ENCODE results near the gene ATP2B2.

Gene ATP2B2

DNA sequence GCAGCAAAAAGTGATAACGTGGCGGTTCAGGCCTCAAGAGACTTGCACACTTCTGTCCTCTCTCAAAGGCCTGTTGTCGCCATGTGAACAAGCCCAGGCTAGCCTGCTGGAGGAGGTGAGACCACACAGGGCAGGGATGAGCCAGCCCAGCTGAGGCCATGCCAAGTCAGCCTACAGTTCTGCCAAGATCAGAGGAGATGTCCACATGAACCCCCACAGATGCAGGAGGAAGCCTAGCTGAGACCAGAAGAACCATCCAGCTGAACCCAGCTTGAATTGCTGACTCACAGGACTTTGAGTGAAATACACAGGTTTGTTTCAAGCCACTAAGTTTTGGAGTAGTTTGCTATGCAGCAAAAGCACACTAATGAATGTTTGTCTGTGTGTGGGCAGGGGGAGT, 134.2 kb downstream of the ATP2B2 start:
- no peak for DNase-seq (ENCODE audit: extremely low read depth in 1 of 2, low read depth in 1 of 2)

DNA sequence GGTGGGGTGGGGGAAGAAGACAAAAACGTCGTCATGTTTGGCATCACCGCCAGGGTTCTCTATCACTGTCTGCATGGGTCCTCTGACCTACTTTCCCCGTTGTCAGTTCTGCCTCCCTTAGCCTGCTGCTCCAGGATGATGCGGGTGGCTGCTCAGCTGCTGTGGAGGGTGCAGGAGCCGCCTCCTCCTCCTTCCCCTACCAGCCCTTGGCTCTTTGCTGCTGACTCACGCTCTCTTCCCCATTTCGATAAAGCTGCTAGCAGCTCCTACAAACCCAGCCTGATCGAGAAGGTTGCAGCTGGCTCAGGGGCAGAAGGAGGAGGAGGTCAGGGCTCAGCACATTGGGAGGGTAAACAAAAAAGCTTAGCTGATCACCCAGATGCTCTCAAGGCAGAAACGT, 135.0 kb downstream of the ATP2B2 start:
- DNase-seq (ENCODE audit: extremely low read depth in 1 of 2, low read depth in 1 of 2): no peak

DNA sequence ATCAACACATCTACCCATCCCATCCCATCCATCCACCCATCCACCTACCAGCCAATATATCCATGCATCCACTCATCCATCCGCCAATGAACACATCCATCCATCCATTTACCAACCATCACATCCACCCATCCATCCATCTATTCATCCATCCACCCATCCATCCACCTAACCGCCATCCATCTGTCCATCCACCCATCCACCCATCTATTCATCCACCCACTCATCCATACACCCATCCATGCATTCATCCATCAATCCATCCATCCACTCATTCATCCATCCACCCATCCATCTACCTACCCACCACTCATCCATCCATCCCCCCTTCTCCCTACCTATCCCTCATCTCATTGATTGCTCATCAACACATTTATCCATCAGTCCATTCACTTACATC, 136.9 kb downstream of the ATP2B2 start:
- DNase-seq (ENCODE audit: extremely low read depth in 1 of 2, low read depth in 1 of 2): no peak

DNA sequence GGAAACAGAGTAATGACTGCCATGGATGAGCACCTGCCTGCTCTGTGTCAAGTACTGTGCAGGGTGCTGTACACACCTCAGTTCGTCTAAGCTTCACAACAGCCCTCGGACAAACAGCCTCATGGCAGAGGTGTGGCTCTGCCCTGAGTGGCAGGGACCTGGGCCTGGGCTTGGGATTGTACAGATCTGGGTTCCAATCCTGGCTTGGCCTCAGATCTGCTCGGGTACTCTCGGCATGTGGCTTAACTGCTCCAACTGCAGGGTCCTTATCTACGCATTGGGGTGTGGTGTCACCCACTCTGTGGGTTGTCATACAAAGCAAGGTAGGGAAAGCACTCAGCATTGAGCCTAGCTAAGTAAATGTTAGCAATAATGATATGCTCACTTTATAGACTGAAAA, 137.9 kb downstream of the ATP2B2 start:
- no peak for DNase-seq (ENCODE audit: extremely low read depth in 1 of 2, low read depth in 1 of 2)

DNA sequence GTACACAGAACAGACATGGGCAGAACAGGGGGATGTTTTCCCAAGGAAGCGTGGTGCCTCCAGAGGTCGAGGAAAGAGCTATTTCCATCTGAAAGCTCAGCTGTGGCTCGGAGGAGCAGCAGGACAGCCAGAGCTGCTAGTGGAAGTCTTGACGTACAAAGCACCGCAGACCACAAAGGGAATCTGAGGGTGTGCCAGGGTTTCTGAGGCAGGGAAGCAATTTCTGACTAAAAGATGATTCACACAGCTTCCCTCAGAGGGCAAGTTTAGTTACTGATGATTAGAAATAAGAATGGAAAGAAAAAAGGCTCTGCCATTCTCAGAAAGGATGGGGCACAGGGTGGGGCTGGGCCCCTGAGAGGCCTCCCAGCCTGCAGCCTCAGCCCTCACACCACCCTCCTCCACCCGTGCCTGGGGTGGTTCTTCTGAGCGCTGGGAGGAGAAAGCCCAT, 138.7 kb downstream of the ATP2B2 start:
- peak; percentile 30 to 55 for DNase-seq (ENCODE audit: extremely low read depth in 1 of 2, low read depth in 1 of 2)

DNA sequence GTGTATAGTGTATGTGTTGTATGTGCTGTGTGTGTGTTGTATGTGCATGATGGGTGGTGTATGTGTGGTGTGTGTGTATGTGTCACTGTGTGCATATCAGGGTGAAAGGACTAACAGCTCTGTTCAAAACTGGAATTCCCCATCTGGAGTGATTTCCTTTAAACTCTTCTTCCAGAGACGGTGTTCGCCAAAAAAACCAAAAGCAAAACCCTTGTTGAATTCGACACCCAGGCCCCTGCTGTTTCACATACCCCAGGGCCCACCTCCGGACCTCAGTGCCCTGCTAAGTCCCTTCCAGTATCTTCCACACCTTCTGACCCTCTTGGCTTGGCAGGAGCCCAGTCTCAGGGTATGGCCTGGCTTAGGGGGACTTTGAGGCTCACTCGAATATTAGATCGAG, 139.6 kb downstream of the ATP2B2 start:
- DNase-seq (ENCODE audit: extremely low read depth in 1 of 2, low read depth in 1 of 2): no peak

DNA sequence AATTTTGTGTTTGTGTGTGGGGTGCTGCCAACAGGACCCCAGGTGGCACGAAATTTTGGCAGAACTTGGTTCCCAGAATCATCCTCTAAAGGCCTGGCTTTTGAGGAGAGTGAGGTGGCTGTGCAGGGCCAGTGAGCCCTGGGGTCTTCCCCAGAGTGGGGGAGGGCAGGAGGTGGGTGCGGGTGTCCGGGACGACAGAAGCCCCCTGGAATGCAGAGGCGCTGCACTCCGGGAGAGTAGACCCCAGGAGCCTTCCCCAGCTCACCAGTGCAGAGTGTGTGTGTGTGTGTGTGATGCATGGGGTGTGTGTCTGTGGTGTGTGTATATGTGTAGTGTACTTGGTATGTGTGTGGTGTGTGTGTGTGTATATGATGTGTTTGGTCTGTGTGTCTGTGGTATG, 140.1 kb downstream of the ATP2B2 start:
- no peak for DNase-seq (ENCODE audit: extremely low read depth in 1 of 2, low read depth in 1 of 2)

DNA sequence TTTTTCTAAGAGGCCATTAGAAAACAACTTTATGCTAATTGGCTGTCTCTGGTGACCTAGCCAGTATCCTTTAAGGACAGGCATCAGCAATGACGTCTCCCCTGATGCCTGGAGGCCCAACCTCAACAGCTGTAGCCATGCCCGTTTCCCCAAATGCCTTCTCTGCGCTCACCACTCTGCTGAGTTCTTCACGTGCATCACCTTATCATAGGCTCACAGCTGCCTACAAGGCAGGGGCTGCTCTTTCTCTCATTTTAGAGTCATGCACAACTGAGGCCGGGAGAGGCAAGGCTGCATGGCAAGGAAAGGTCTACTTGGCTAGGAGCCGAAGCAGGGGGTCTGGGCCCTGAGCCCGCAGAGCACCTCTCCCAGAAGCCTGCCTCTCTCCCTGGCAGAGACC, 140.6 kb downstream of the ATP2B2 start:
- no peak for DNase-seq (ENCODE audit: extremely low read depth in 1 of 2, low read depth in 1 of 2)

DNA sequence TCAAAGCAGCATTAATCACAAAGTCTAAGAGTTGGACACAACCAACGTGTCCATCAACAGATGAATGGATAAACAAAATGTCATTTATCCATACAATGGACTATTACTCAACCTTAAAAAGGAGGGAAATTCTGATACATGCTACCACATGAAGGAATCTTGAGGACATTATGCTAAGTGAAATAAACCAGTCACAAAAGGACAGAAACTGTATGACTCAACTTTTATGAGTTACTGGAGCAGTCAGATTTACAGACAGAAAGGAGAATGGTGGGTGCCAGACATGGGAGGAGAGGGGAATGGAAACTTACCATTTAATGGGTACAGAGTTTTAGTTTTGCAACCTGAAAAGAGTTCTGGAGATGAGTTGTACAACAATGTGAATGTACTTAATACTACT, 141.5 kb downstream of the ATP2B2 start:
- no peak for DNase-seq (ENCODE audit: extremely low read depth in 1 of 2, low read depth in 1 of 2)

DNA sequence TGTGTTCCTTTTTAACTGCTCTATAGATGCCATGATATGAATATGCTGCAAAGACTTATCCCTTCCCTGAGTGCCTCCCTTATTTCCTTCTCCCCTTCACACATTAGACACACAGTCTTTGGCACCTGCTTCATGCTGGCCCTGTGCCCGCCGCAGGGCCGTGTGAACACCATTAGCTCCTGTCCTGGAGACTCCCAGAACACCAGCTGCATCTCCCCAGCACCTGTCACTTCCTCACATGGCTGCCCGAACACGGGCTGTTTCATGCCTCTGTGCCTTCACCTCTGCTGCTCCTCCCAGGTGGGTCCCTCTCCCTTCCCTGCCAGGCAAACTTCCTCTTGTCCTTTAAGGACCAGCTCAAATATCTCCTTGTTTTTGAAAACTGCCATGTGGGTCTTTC, 144.0 kb downstream of the ATP2B2 start:
- no peak for DNase-seq (ENCODE audit: extremely low read depth in 1 of 2, low read depth in 1 of 2)

DNA sequence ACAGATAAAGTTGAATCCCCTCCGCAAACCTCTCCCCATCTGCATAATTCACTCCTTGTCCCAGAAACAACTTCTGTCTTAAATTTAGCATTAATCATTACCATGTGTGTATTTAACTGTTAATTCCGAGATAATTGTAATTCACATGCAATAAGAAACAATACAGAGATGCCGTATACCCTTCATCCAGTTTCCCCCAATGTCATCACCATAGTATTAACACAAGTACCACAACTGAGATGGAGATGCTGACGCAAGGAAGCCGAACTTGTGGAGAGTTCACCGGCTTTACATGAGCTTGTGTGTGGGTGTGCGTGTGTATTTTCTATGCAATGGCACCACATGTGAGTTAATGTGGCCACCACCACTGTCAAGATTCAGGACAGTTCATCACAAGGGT, 144.9 kb downstream of the ATP2B2 start:
- no peak for DNase-seq (ENCODE audit: extremely low read depth in 1 of 2, low read depth in 1 of 2)

DNA sequence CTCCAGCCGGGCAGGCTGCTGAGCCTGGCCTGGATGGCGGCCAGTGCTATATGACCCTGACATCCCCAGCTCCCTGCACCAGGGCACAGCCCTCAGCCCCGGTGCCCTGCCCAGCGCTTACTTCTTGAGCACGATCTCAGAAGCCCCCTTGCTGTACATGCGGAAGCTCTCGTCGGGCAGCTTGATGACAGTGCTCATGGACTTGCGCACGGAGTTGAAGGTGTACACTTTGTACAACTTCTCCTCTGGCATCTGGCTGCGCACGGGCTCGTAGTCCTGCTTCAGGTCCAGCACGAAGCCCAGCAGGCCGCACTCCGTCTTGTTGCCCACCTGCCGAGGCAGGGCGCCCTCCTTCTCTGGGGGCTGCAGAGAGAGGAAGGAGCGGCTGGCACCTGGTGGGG, 145.6 kb downstream of the ATP2B2 start:
- no peak for DNase-seq (ENCODE audit: extremely low read depth in 1 of 2, low read depth in 1 of 2)

DNA sequence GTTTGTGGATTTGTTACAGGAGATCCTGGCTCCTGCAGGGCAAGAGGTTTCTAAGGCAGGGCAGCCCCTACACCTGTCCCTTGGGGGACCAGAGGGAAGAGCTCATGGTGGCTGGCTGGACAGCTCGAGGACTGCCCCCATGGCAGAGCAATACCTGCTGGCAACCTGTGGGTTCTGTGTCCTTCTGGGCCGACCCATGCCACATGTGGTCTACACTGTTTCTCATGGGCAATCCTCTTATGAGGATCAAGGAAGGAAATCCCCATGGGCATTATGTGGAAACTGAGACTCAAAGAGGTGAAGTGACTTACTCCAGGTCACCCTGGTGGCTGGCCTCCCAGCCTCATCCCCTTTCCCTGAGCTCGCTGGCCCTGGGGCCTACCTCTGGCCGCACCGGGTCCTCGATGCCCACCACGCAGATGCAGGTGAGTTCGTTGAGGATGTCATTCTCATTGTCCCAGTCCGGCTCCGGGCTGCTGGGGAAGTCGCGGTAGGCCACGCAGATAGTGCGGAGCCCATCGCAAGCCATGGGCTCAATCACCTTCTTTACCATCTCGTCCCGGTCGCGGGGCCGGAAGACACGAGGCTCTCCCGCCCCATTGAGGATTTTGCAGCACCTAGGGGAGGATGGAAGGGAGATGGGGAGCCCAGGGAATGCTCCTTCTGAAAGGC, 146.9 kb downstream of the ATP2B2 start:
- no peak for DNase-seq (ENCODE audit: extremely low read depth in 1 of 2, low read depth in 1 of 2)

DNA sequence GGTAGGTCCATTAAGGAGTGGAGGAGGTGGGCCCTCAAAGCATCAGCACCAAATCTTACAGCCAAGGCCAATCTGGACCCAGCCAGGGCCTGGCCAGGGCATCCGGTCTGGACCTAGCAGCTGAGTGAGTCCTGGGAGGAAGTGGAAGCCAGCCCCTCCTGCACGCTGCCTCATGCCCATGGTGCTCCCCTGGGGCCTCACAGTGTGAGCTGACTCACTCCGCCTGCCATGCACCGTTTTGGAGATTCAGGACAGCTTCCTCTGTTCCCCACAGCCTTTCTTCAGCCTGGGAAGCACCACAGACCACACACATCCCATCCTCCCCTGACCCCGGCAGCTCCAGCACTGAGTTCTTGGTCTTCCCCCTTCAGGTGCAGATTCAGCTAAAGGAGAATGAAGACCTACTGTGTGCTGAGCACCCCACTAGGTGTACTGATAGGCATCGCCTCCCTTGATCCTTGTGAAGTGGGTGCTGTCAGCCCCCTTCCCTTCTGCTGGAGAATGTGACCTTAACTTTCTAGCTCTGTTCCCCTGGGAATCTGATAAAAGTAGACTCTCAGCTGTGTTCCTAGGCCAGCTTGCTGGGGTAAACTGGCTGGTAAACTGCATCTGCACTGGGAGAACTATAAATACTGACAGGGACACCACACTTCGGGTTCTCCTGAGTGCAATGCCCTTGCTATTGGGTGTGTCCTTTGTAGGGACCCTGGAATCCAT, 147.6 kb downstream of the ATP2B2 start:
- DNase-seq (ENCODE audit: extremely low read depth in 1 of 2, low read depth in 1 of 2): no peak

DNA sequence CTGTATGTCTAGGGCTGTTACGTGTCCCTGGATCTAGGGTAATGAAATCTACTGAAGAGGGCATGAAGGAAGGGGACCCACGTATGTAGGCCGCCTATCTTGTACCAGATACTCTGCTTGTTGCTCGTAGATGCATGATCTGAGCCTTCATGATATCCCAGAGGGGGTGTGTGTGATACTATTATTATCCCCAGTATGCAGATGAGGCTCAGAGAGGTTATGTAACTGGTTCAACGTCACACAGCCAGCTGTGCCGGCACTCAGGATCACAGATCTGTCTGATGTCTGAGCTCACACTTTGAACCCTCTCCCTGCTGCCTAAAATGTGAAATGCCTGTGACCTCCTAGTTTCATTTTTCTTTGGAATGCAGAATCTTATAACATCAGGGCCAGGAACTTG, 148.3 kb downstream of the ATP2B2 start:
- no peak for DNase-seq (ENCODE audit: extremely low read depth in 1 of 2, low read depth in 1 of 2)

DNA sequence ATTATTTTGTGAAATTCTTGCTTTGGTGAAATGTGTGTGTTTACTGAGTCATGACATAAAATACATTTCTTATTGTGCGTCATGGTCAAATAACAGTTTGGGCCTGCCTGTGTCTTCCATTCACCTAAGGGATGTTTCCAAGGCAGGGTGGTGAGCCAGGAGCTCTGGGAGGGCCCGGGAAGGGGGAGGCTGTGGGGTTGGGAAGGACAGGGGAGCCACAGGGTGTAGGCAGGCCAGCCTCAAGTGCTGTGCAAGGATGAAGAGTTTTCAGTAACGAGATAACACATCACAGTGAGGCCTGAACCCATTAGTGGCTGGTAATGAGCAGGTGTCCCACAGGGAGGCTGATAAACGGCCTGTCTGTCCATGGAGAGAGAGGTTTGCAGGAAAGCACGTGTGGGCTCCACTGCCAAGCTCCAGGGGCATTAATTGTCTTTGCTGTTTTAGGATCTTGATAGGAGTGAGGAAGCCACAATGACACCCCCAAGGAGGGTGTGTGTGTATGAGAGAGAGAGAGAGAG, 148.9 kb downstream of the ATP2B2 start:
- DNase-seq (ENCODE audit: extremely low read depth in 1 of 2, low read depth in 1 of 2): no peak

DNA sequence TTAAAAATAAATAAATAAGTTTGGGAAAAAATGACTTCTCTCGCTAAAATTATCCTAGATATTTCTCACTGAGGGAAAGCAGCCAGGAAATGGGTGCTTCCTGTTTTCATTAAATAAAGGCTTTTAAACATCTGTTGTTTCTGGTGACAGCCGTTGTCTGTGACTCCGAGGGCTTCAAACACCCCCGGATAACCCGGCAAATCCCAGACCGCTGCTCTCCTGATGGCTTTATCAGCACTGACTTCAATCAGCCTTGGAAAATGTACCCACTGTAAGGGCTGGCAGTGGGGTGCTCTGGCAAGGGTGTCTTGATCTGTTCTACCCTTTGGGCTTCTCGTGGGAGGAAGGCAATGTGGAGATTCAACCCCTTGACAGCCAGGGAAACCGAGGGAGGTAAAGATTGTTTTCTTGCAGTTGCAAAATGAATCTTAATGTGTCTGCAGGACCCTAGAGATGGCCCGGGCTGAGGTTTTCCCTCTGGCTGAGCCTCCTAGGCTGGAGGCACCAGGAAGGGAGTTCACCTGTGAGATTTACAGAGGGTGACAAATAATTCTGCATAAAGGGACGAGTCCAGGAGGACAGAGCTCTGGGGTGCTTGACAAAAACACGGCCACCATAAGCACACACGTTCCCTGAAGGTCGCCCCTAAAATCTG, 150.9 kb downstream of the ATP2B2 start:
- DNase-seq (ENCODE audit: extremely low read depth in 1 of 2, low read depth in 1 of 2): no peak

DNA sequence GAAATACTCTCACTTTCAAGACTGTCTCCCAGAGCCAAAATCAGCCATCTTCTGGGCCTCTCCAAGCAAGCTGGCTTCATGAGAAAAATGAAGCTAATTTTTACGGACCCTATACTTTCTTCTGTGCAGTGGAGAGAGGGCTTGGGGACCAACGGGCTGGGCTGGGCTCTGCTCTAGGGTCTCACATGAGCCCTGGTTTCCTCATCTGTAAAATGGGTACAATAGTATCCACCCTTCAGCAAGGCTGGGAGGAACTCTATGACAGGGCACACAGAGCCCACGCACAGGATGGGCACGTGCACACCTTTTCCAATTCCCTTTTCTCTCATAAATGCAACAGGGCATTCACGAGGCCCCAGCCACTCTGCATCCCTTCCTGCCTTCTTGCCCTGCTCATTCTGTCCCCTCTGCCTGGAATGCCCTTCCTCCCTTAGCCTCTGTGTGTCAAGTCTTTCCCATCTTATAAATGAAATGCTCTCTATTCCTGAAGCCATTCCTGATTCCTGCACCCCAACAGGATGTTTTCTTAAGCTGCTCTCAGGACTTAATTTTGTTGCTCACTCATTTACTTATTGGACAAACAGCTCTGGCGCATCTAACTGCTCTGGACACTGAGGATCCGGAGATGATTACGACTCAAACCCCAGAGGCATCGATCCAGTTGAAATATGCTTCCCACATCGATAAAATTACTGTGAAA, 151.6 kb downstream of the ATP2B2 start:
- no peak for DNase-seq (ENCODE audit: extremely low read depth in 1 of 2, low read depth in 1 of 2)

DNA sequence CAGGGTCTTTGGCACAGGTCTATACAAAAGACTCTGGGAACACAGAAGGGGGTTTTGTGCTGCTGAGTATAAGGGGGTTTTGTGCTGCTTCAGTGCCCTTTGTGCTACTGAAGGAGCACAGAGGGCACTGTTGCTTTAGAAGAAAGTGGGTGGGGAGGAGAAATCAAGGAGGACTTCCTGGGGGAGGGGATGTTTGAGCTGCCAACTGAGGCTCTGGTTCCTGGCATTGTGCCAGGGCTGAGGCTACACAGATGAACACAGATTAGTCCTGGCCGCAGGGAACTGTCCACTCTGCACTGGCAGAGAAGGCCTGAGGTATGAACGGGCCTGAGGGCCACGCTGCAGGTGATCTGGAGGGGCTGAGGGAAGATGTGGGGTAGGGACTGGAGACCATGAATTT, 152.2 kb downstream of the ATP2B2 start:
- no peak for DNase-seq (ENCODE audit: extremely low read depth in 1 of 2, low read depth in 1 of 2)

DNA sequence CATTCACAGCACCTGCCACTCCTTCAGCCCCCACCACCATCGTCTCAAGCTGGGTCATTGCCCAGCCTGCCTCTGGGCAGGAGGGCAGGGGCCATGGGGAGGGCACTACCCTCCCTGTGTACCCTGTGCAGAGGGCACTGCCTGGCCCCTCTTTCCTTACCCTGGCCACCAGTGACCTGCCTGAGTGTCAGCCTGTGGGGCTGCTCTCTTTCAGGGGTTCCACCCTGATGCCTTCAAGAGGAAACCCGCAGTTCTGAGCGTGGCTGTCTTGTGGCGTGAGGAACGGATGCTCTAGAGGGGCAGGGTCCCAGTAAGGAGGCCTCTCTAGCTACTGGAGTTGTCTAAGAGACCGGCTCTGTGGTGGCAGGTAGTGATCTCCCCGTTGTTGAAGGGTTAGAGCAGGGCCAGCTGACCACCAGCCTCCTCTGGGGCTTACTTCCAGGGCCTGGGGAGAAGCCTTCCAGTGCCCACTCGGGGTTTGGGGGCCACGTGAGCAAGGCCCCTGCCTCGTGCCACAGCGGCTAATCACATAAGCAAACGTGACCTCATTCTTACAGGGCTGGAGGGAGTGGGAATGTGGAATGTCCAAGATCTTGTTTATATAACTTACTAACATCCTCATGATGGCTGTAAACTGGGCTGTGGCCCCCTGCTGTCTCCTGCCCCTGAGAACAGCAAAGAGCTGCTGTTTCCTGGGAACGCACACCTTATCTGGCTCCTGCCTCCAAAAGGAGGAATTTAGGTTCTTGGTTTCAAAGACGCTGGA, 153.1 kb downstream of the ATP2B2 start:
- DNase-seq (ENCODE audit: extremely low read depth in 1 of 2, low read depth in 1 of 2): no peak
